G401.6 (cell line): ENCODE results near the gene SULT6B1.

Source experiments
- FAIRE-seq: peaks from 2 replicates; lab custom pipeline; 2012; peaks lifted over from hg19 to GRCh38; lab: Jason Lieb, UNC

Gene SULT6B1

GRCh38 chr2:37148325-37148724 lies 40.1 kb downstream of the SULT6B1 start:
- FAIRE-seq, result no peak

GRCh38 chr2:37146062-37146461 lies 42.4 kb downstream of the SULT6B1 start:
- no peak for FAIRE-seq

GRCh38 chr2:37143974-37144373 lies 44.5 kb downstream of the SULT6B1 start:
- FAIRE-seq, result no peak

GRCh38 chr2:37142546-37142945 lies 45.9 kb downstream of the SULT6B1 start:
- peak; percentile 27 for FAIRE-seq

GRCh38 chr2:37132914-37133313 lies 55.6 kb downstream of the SULT6B1 start:
- no peak for FAIRE-seq

GRCh38 chr2:37125416-37125815 lies 63.1 kb downstream of the SULT6B1 start:
- no peak for FAIRE-seq

GRCh38 chr2:37119157-37119556 lies 69.3 kb downstream of the SULT6B1 start:
- no peak for FAIRE-seq
